Endodermal cell (in vitro differentiated cells): ENCODE results near the gene PPP1R37. TPM values are rescaled to one million over a fixed set of nuclear protein-coding genes. Genes with fewer than 3 reads are reported as not detected.

ENCODE experiments used
- DNase-seq: peaks from one replicate; pipeline ENCODE4 v3.0.0-alpha.2; 2017
- H3K27ac ChIP-seq: 2 replicates; pipeline ENCODE4 v1.5.1; 2013; ENCODE audit warnings: mild to moderate bottlenecking, low read depth, low read length, moderate library complexity
- H3K27me3 ChIP-seq: 2 replicates; pipeline ENCODE4 v1.6.1; 2013; ENCODE audit warnings: mild to moderate bottlenecking, low read length, moderate library complexity; ENCODE audit not compliant: insufficient read depth, control insufficient read depth, poor library complexity, severe bottlenecking
- H3K36me3 ChIP-seq: 2 replicates; pipeline ENCODE4 v1.7.0; 2013; ENCODE audit warnings: mild to moderate bottlenecking, low read length, moderate library complexity; ENCODE audit not compliant: control insufficient read depth, insufficient read depth
- H3K4me1 ChIP-seq: one replicate; pipeline ENCODE4 v1.7.0; 2013; ENCODE audit warnings: low read length; ENCODE audit not compliant: control insufficient read depth, insufficient read depth
- H3K4me3 ChIP-seq: 2 replicates; pipeline ENCODE4 v1.5.1; 2013; ENCODE audit warnings: mild to moderate bottlenecking, low read length, moderate library complexity
- H3K9ac ChIP-seq: 2 replicates; pipeline ENCODE4 v1.6.1; 2013; ENCODE audit warnings: mild to moderate bottlenecking, low read length, moderate library complexity; ENCODE audit not compliant: poor library complexity, severe bottlenecking; ENCODE audit errors: extremely low read depth
- H3K9me3 ChIP-seq: 2 replicates; pipeline ENCODE4 v1.6.1; 2013; ENCODE audit warnings: mild to moderate bottlenecking, low read length, moderate library complexity; ENCODE audit not compliant: control insufficient read depth
- H3K27ac Mint-ChIP-seq: 2 replicates; pipeline ENCODE4 v1.8.0; 2020; ENCODE audit warnings: mixed read lengths
- H3K27me3 Mint-ChIP-seq: 2 replicates; pipeline ENCODE4 v1.8.0; 2021; ENCODE audit warnings: mild to moderate bottlenecking, mixed read lengths; ENCODE audit not compliant: insufficient read depth
- H3K36me3 Mint-ChIP-seq: 2 replicates; pipeline ENCODE4 v1.8.0; 2020; ENCODE audit warnings: low read depth, mixed read lengths
- H3K4me1 Mint-ChIP-seq: 2 replicates; pipeline ENCODE4 v1.8.0; 2020; ENCODE audit warnings: mixed read lengths
- H3K4me3 Mint-ChIP-seq: 2 replicates; pipeline ENCODE4 v1.8.0; 2020; ENCODE audit warnings: mild to moderate bottlenecking, moderate library complexity, mixed read lengths
- H3K9me3 Mint-ChIP-seq: 2 replicates; pipeline ENCODE4 v1.8.0; 2020; ENCODE audit warnings: mild to moderate bottlenecking, mixed read lengths
- CTCF ChIP-seq: fragments of 200-600 bp; sonication (generic); conservative IDR thresholded peaks from 2 replicates; pipeline ENCODE4 v1.5.0; 2021; ENCODE audit warnings: antibody characterized with exemption, mild to moderate bottlenecking
- WGBS, 2 experiments: methylation state at CpG; one replicate each; pipeline versions ENCODE4 v1.1.5 to v1.1.7; 2013; ENCODE audit warnings: missing lambda C conversion rate in 2 of 2, mixed read lengths in 1 of 2; ENCODE audit not compliant: insufficient coverage in 1 of 2, insufficient read length in 1 of 2; 5-methylcytosine and 5-hydroxymethylcytosine counted together
- total RNA-seq, 2 donors: library from RNA; stranded (reverse); fragmentation: NEBNext Ultra II Directional in 1 of 2; extraction: Animal tissue kit (Norgen Biotek cat#: 25700) in 1 of 2; gene quantifications; 2 replicates in 1 of 2; 3 replicates in 1 of 2; pipeline ENCODE4 v1.2.1, GENCODE V29; 2021

Gene PPP1R37
- total RNA-seq, 2 donors from 2014 or later, result 23.6 to 32.5 TPM

- 75 to 80% methylated on average over 6 to 9 of the region's 9 CpGs for WGBS, 2 experiments
- H3K9me3 Mint-ChIP-seq, result no peaks in the 10 kb centered on the region
- H3K27ac Mint-ChIP-seq, result no peak overlapping the region
- no peak for DNase-seq
- Histone ChIP-seq H3K9me3 (no peaks in the 10 kb centered on the region), H3K36me3 (peaks cover 3% of the 10 kb centered on the region), H3K27me3 (no peaks in the 10 kb centered on the region), H3K9ac (no peak overlapping the region), H3K27ac (no peak overlapping the region), H3K4me1 (peaks cover 5% of the 10 kb centered on the region), H3K4me3 (no peak overlapping the region)
- H3K27me3 Mint-ChIP-seq, result no peaks in the 10 kb centered on the region
- peaks cover 2% of the 10 kb centered on the region for H3K36me3 Mint-ChIP-seq
- H3K4me1 Mint-ChIP-seq, result peaks cover 23% of the 10 kb centered on the region
- no peak overlapping the region for H3K4me3 Mint-ChIP-seq
- TF ChIP-seq CTCF, result no peak
Measured at GRCh38 chr19:45113628-45114027, 20.6 kb downstream of the PPP1R37 start.

- H3K36me3 ChIP-seq, result no peaks in the 10 kb centered on the region
- no peak overlapping the region for H3K4me3 Mint-ChIP-seq
- no peak overlapping the region for H3K9ac ChIP-seq
Measured at GRCh38 chr19:45114116-45114515, 21.1 kb downstream of the PPP1R37 start.

GRCh38 chr19:45115809-45116615 is 23.0 kb downstream of the PPP1R37 start:
- WGBS, 2 experiments, result 95% methylated on average over 20 to 21 of the region's 21 CpGs
- peaks cover 5% of the 10 kb centered on the region for H3K36me3 Mint-ChIP-seq
- no peak overlapping the region for H3K27ac Mint-ChIP-seq
- H3K4me3 Mint-ChIP-seq, result no peak overlapping the region
- TF ChIP-seq CTCF, result no peak
- H3K4me1 Mint-ChIP-seq, result peaks cover 23% of the 10 kb centered on the region
- Histone ChIP-seq H3K27ac (no peak overlapping the region), H3K27me3 (no peaks in the 10 kb centered on the region), H3K9me3 (no peaks in the 10 kb centered on the region), H3K36me3 (no peaks in the 10 kb centered on the region), H3K9ac (no peak overlapping the region), H3K4me1 (peaks cover 5% of the 10 kb centered on the region), H3K4me3 (no peak overlapping the region)
- H3K9me3 Mint-ChIP-seq, result no peaks in the 10 kb centered on the region
- H3K27me3 Mint-ChIP-seq, result no peaks in the 10 kb centered on the region
- DNase-seq, result no peak

More at GRCh38 chr19:45114116-45114515, 21.1 kb downstream of the PPP1R37 start:
- peaks cover under 1% of the 10 kb centered on the region for H3K36me3 Mint-ChIP-seq
- Histone ChIP-seq H3K4me1 (peaks cover 5% of the 10 kb centered on the region), H3K27me3 (no peaks in the 10 kb centered on the region), H3K4me3 (no peak overlapping the region), H3K9me3 (no peaks in the 10 kb centered on the region), H3K27ac (no peak overlapping the region)
- H3K4me1 Mint-ChIP-seq, result peaks cover 23% of the 10 kb centered on the region
- WGBS, 2 experiments, result 92 to 100% methylated on average over 4 of the region's 4 CpGs
- H3K9me3 Mint-ChIP-seq, result no peaks in the 10 kb centered on the region
- H3K27ac Mint-ChIP-seq, result no peak overlapping the region
- H3K27me3 Mint-ChIP-seq, result no peaks in the 10 kb centered on the region
- no peak for TF ChIP-seq CTCF
- DNase-seq, result no peak
